BLaER1 treated with 17β-estradiol and CSF1 and Interleukin-3, amounts not matched to agents 10 nM and 100 nM (cell line): ENCODE data around the gene PEBP1.

ENCODE experiments used
- H3K27ac ChIP-seq, 11 experiments: shearing (Covaris generic); formaldehyde crosslinking; 2 replicates each; pipeline ENCODE4 v1.8.1; 2022
- H3K27me3 ChIP-seq, 11 experiments: shearing (Covaris generic); formaldehyde crosslinking; 2 replicates each; pipeline ENCODE4 v1.8.1; 2022
- H3K36me3 ChIP-seq, 11 experiments: shearing (Covaris generic); formaldehyde crosslinking; 2 replicates each; pipeline ENCODE4 v1.8.1; 2022
- H3K4me1 ChIP-seq, 10 experiments: shearing (Covaris generic); formaldehyde crosslinking; 2 replicates each; pipeline ENCODE4 v1.8.1; 2022
- H3K4me2 ChIP-seq, 11 experiments: shearing (Covaris generic); formaldehyde crosslinking; 2 replicates each; pipeline ENCODE4 v1.8.1; 2022
- H3K4me3 ChIP-seq, 10 experiments: shearing (Covaris generic); formaldehyde crosslinking; 2 replicates each; pipeline ENCODE4 v1.8.1; 2022
- H3K9ac ChIP-seq, 11 experiments: shearing (Covaris generic); formaldehyde crosslinking; 2 replicates each; pipeline ENCODE4 v1.8.1; 2022
- H3K9me3 ChIP-seq, 11 experiments: shearing (Covaris generic); formaldehyde crosslinking; replicated peaks in 1 of 11; 2 replicates each; pipeline ENCODE4 v1.8.1; 2022
- H4K20me1 ChIP-seq, 11 experiments: shearing (Covaris generic); formaldehyde crosslinking; 2 replicates each; pipeline ENCODE4 v1.8.1; 2022
- Cebpa-rat ChIP-seq, 11 experiments: shearing (Covaris generic); IDR thresholded peaks; 2 replicates each; pipeline ENCODE4 v1.8.1; 2022

PEBP1 gene

GRCh38 chr12:118193477-118193876 is 57.6 kb downstream of the PEBP1 start:
- Histone ChIP-seq H3K27me3 (no peaks in the 10 kb centered on the region), H3K27ac (no peak overlapping the region), H3K4me1 (no peaks in the 10 kb centered on the region), H3K9me3 (no peaks in the 10 kb centered on the region), H3K36me3 (peaks cover 59 to 95% (median 71%) of the 10 kb centered on the region in 11 experiments), H3K9ac (no peak overlapping the region), H3K4me2 (no peak overlapping the region), H4K20me1 (0 out of 22 replicates have a peak, but pooled peaks cover 0 to 8% (median 0%) of the 10 kb centered on the region in 11 experiments), H3K4me3 (no peak overlapping the region)
- no peak for TF ChIP-seq Cebpa-rat (IDR thresholded peaks at IDR 0.05)

- Histone ChIP-seq H3K27ac (no peak overlapping the region), H3K36me3 (peaks cover 59 to 95% (median 71%) of the 10 kb centered on the region in 11 experiments), H3K4me3 (no peak overlapping the region), H3K4me1 (no peaks in the 10 kb centered on the region), H3K9me3 (no peaks in the 10 kb centered on the region), H3K27me3 (no peaks in the 10 kb centered on the region), H3K9ac (no peak overlapping the region), H3K4me2 (no peak overlapping the region), H4K20me1 (0 out of 22 replicates have a peak, but pooled peaks cover 0 to 8% (median 0%) of the 10 kb centered on the region in 11 experiments)
- no peak for TF ChIP-seq Cebpa-rat (IDR thresholded peaks at IDR 0.05)
These were observed 58.0 kb downstream of the PEBP1 start for GRCh38 chr12:118193958-118194357.
